HepG2 (cell line): ENCODE data around the gene CHRM5. TPM values are rescaled to one million over a fixed set of nuclear protein-coding genes. Genes with fewer than 3 reads are reported as not detected.

ENCODE experiments used
- ATM ChIP-seq: fragments of 450-650 bp; IDR thresholded peaks from 2 replicates; pipeline ENCODE4 v1.7.1; 2017; ENCODE audit warnings: mild to moderate bottlenecking, borderline replicate concordance
- CCDC6 ChIP-seq: sonication (generic); formaldehyde crosslinking; IDR thresholded peaks from 2 replicates; pipeline ENCODE4 v1.8.1; 2022; ENCODE audit warnings: mild to moderate bottlenecking, missing genetic modification reagents, moderate library complexity
- FOXA3 ChIP-seq: IDR thresholded peaks from 2 replicates; pipeline ENCODE4 v1.6.1; 2016; ENCODE audit warnings: missing genetic modification reagents, missing compliant biosample characterization
- HDAC1 ChIP-seq: sonication (generic); formaldehyde crosslinking; IDR thresholded peaks from 2 replicates; pipeline ENCODE4 v1.5.1; 2020; ENCODE audit warnings: mild to moderate bottlenecking, missing genetic modification reagents
- HINFP ChIP-seq: sonication (generic); formaldehyde crosslinking; IDR thresholded peaks from 2 replicates; pipeline ENCODE4 v1.4.0; 2020; ENCODE audit warnings: low read depth, mild to moderate bottlenecking, missing genetic modification reagents
- PHF21A ChIP-seq: sonication (generic); formaldehyde crosslinking; IDR thresholded peaks from 2 replicates; pipeline ENCODE4 v1.5.0; 2020; ENCODE audit warnings: mild to moderate bottlenecking, missing genetic modification reagents
- PRDM15 ChIP-seq: sonication (generic); formaldehyde crosslinking; IDR thresholded peaks from 2 replicates; pipeline ENCODE4 v1.4.0; 2020; ENCODE audit warnings: missing genetic modification reagents
- SALL2 ChIP-seq: sonication (generic); formaldehyde crosslinking; IDR thresholded peaks from 2 replicates; pipeline ENCODE4 v1.8.1; 2023; ENCODE audit warnings: mild to moderate bottlenecking, missing genetic modification reagents, inconsistent platforms
- SIN3A ChIP-seq: IDR thresholded peaks from 2 replicates; pipeline ENCODE4 v1.6.1; 2011; ENCODE audit warnings: low read depth, mild to moderate bottlenecking, control low read depth, low read length, borderline replicate concordance
- SP4 ChIP-seq: sonication (generic); formaldehyde crosslinking; IDR thresholded peaks from 2 replicates; pipeline ENCODE4 v1.8.1; 2023; ENCODE audit warnings: mild to moderate bottlenecking, missing genetic modification reagents
- SPEN ChIP-seq: sonication (generic); formaldehyde crosslinking; IDR thresholded peaks from 2 replicates; pipeline ENCODE4 v1.5.1; 2020; ENCODE audit warnings: low read depth, mild to moderate bottlenecking, missing genetic modification reagents
- THAP11 ChIP-seq: IDR thresholded peaks from 2 replicates; pipeline ENCODE4 v1.6.1; 2016; ENCODE audit warnings: missing biosample characterization, missing genetic modification reagents
- ZMYM4 ChIP-seq: sonication (generic); formaldehyde crosslinking; IDR thresholded peaks from 2 replicates; pipeline ENCODE4 v1.8.1; 2023; ENCODE audit warnings: mild to moderate bottlenecking, missing genetic modification reagents
- ZNF709 ChIP-seq: sonication (generic); formaldehyde crosslinking; IDR thresholded peaks from 2 replicates; pipeline ENCODE4 v1.5.0; 2020; ENCODE audit warnings: mild to moderate bottlenecking, missing genetic modification reagents
- polyA plus RNA-seq, 8 experiments: library from polyadenylated mRNA; depleted of rRNA in 3 of 8; stranded (reverse) in 7 of 8; unstranded in 1 of 8; fragments of >200 nt; fragmentation: Illumina TruSeq in 4 of 8; extraction: Trizol in 4 of 8; gene quantifications; 2 replicates each; pipeline versions ENCODE4 v1.2.1 to v1.2.3, GENCODE V29; 2011 to 2016; ENCODE audit warnings: low read depth in 4 of 8, missing spikeins in 1 of 8, mixed read lengths in 1 of 8; ENCODE audit not compliant: insufficient read depth in 1 of 8
- total RNA-seq, 5 experiments: library from RNA; depleted of rRNA; stranded (reverse); fragments of >200 nt; fragmentation: Illumina TruSeq; extraction: Trizol; gene quantifications; 2 replicates each; pipeline ENCODE4 v1.2.3, GENCODE V29; 2016; ENCODE audit warnings: low read depth in 1 of 5
- TF ChIP-seq, protein P1 (sequence below): sonication (generic); formaldehyde crosslinking; IDR thresholded peaks from 2 replicates; pipeline ENCODE4 v1.5.0; 2020; ENCODE audit warnings: mild to moderate bottlenecking, missing genetic modification reagents
- TF ChIP-seq, protein P2 (sequence below): sonication (generic); formaldehyde crosslinking; IDR thresholded peaks from 2 replicates; pipeline ENCODE4 v1.8.0; 2022; ENCODE audit warnings: low read depth, missing genetic modification reagents

CHRM5 gene
- total and polyA plus RNA-seq, 2 of the 13 experiments (the other 11 are each of a cell fraction or from before 2014, with no cell fraction given) = not detected

- TF ChIP-seq, protein P1, sequence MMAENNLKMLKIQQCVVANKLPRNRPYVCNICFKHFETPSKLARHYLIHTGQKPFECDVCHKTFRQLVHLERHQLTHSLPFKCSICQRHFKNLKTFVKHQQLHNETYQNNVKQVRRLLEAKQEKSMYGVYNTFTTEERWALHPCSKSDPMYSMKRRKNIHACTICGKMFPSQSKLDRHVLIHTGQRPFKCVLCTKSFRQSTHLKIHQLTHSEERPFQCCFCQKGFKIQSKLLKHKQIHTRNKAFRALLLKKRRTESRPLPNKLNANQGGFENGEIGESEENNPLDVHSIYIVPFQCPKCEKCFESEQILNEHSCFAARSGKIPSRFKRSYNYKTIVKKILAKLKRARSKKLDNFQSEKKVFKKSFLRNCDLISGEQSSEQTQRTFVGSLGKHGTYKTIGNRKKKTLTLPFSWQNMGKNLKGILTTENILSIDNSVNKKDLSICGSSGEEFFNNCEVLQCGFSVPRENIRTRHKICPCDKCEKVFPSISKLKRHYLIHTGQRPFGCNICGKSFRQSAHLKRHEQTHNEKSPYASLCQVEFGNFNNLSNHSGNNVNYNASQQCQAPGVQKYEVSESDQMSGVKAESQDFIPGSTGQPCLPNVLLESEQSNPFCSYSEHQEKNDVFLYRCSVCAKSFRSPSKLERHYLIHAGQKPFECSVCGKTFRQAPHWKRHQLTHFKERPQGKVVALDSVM (CRISPR knock-in tag) = 0 out of 2 replicates have a peak, but pooled peaks have one; percentile 23
- 0 out of 2 replicates have a peak, but pooled peaks have one; percentile 8 for TF ChIP-seq SALL2
- TF ChIP-seq SIN3A = 0 out of 2 replicates have a peak, but pooled peaks have one; percentile 13
- TF ChIP-seq ATM = no peak
- 0 out of 2 replicates have a peak, but pooled peaks have one; percentile 26 for TF ChIP-seq SPEN (CRISPR knock-in tag)
- TF ChIP-seq HINFP = 0 out of 2 replicates have a peak, but pooled peaks have one; percentile 15
- TF ChIP-seq ZMYM4 (CRISPR knock-in tag) = peak; percentile 6; the same call in 1 of the 2 replicates
- peak; percentile 39; the same call in 1 of the 2 replicates for TF ChIP-seq HDAC1 (CRISPR knock-in tag)
- 0 out of 2 replicates have a peak, but pooled peaks have one; percentile 3 for TF ChIP-seq PRDM15 (CRISPR knock-in tag)
- no peak for TF ChIP-seq FOXA3
- 0 out of 2 replicates have a peak, but pooled peaks have one; percentile 13 for TF ChIP-seq ZNF709
- TF ChIP-seq SP4 (CRISPR knock-in tag) = 0 out of 2 replicates have a peak, but pooled peaks have one; percentile 1
- TF ChIP-seq, protein P2, sequence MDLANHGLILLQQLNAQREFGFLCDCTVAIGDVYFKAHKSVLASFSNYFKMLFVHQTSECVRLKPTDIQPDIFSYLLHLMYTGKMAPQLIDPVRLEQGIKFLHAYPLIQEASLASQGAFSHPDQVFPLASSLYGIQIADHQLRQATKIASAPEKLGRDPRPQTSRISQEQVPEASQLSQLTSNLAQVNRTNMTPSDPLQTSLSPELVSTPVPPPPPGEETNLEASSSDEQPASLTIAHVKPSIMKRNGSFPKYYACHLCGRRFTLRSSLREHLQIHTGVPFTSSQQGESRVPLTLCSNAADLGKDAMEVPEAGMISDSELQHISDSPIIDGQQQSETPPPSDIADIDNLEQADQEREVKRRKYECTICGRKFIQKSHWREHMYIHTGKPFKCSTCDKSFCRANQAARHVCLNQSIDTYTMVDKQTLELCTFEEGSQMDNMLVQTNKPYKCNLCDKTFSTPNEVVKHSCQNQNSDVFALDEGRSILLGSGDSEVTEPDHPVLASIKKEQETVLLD (CRISPR knock-in tag) = peak; percentile 77; the same call in 1 of the 2 replicates
- TF ChIP-seq PHF21A (CRISPR knock-in tag) = no peak
- 0 out of 2 replicates have a peak, but pooled peaks have one; percentile 28 for TF ChIP-seq THAP11 (CRISPR knock-in tag)
- TF ChIP-seq CCDC6 = 0 out of 2 replicates have a peak, but pooled peaks have one; percentile 57
Measured at GRCh38 chr15:34038871-34039789, 70.8 kb downstream of the CHRM5 start, which contains the start of gene AVEN (continued).
